ENCODE measurements around the gene HASPIN.

GRCh38 chr17:3675886-3676285, 47.8 kb upstream of the HASPIN start:
- TF ChIP-seq CTCF (IDR thresholded peaks at IDR 0.05) = no peak
- no peak for TF ChIP-seq EZH2phosphoT487 (IDR thresholded peaks at IDR 0.05)
- no peak for TF ChIP-seq EZH2 (IDR thresholded peaks at IDR 0.05)

Data from neural progenitor cell (in vitro differentiated cells).